Stomach smooth muscle (tissue), 2 donors: Measurements from ENCODE around the gene RASSF1.

Source experiments
- H3K27ac ChIP-seq: one replicate; pipeline ENCODE4 v1.7.0; 2013; ENCODE audit warnings: mild to moderate bottlenecking, low read length, inconsistent platforms
- H3K27me3 ChIP-seq, 2 donors: one replicate each; pipeline ENCODE4 v1.7.0; 2013; ENCODE audit warnings: low read length in 2 of 2; ENCODE audit not compliant: insufficient read depth in 2 of 2, control insufficient read depth in 1 of 2
- H3K36me3 ChIP-seq, 2 donors: one replicate each; pipeline ENCODE4 v1.7.0; 2013; ENCODE audit warnings: low read length in 2 of 2; ENCODE audit not compliant: control insufficient read depth in 2 of 2, insufficient read depth in 2 of 2
- H3K4me1 ChIP-seq: one replicate; pipeline ENCODE4 v1.7.0; 2013; ENCODE audit warnings: low read length; ENCODE audit not compliant: control insufficient read depth, insufficient read depth
- H3K4me3 ChIP-seq, 2 donors: one replicate each; pipeline ENCODE4 v1.7.0; 2013; ENCODE audit warnings: low read length in 2 of 2
- H3K9ac ChIP-seq, 2 donors: one replicate each; pipeline ENCODE4 v1.7.0; 2013; ENCODE audit warnings: low read length in 2 of 2, mild to moderate bottlenecking in 1 of 2
- H3K9me3 ChIP-seq, 2 donors: one replicate each; pipeline ENCODE4 v1.7.0; 2013; ENCODE audit warnings: low read length in 2 of 2; ENCODE audit not compliant: control insufficient read depth in 2 of 2
- donor health status: healthy.
- donor health status: Pancreatic carcinoma.

Gene RASSF1, protein sequence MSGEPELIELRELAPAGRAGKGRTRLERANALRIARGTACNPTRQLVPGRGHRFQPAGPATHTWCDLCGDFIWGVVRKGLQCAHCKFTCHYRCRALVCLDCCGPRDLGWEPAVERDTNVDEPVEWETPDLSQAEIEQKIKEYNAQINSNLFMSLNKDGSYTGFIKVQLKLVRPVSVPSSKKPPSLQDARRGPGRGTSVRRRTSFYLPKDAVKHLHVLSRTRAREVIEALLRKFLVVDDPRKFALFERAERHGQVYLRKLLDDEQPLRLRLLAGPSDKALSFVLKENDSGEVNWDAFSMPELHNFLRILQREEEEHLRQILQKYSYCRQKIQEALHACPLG

DNA sequence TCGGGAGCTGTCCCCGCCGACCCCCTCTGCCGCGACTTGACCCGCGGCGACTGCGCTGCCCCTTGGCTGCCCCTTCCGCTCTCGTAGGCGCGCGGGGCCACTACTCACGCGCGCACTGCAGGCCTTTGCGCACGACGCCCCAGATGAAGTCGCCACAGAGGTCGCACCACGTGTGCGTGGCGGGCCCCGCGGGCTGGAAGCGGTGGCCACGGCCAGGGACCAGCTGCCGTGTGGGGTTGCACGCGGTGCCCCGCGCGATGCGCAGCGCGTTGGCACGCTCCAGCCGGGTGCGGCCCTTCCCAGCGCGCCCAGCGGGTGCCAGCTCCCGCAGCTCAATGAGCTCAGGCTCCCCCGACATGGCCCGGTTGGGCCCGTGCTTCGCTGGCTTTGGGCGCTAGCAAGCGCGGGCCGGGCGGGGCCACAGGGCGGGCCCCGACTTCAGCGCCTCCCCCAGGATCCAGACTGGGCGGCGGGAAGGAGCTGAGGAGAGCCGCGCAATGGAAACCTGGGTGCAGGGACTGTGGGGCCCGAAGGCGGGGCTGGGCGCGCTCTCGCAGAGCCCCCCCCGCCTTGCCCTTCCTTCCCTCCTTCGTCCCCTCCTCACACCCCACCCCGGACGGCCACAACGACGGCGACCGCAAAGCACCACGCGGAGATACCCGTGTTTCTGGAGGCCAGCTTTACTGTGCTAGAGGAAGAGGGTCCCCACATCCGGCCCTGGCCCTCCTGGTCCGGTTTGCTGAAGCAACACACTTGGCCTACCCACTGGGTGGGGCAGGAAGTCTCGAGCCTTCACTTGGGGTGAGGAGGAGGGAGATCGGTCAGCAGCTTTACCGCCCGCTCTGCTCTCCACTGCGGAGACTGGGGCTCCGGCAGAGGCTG lies at the start of gene RASSF1:
RASSF1 (minus strand) TSS at position 389 of the 882 bp plus-strand sequence; CDS start at position 358, 31 bp downstream.
- peaks cover 51% of the 10 kb centered on the region for H3K4me1 ChIP-seq
- H3K36me3 ChIP-seq = no peaks in the 10 kb centered on the region
- H3K4me3 ChIP-seq = peak within 1 kb of the TSS; percentile 67 to 73
- no peaks in the 10 kb centered on the region for H3K9me3 ChIP-seq
- H3K9ac ChIP-seq = peak within 1 kb of the TSS; percentile 50 to 55
- H3K27me3 ChIP-seq = peaks cover 3 to 4% of the 10 kb centered on the region in 2 donors
- peak within 1 kb of the TSS; percentile 31 for H3K27ac ChIP-seq

DNA sequence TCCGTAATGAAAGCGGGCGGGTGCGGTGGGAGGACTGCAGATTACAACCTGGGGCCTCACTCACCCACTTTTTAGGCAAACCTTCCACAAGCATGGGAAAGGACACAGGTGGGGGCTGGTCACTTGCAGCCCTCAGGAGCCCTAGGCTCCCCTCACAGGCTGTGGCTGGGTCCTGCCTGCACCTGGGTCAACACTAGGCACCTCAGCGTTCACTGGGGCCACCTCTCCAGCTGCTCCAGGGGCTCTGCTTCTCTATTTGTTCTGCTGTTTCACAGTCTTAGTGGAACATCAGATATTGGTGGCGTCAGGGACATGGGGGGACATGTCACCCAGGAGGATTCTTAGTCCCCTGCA lies 48.8 kb upstream of the RASSF1 start:
- peaks cover 8% of the 10 kb centered on the region for H3K4me1 ChIP-seq
- H3K27ac ChIP-seq = no peak overlapping the region
- no peak overlapping the region for H3K4me3 ChIP-seq
- H3K9ac ChIP-seq = no peak overlapping the region
- no peaks in the 10 kb centered on the region for H3K27me3 ChIP-seq
- H3K36me3 ChIP-seq = no peaks in the 10 kb centered on the region
- H3K9me3 ChIP-seq = no peaks in the 10 kb centered on the region

DNA sequence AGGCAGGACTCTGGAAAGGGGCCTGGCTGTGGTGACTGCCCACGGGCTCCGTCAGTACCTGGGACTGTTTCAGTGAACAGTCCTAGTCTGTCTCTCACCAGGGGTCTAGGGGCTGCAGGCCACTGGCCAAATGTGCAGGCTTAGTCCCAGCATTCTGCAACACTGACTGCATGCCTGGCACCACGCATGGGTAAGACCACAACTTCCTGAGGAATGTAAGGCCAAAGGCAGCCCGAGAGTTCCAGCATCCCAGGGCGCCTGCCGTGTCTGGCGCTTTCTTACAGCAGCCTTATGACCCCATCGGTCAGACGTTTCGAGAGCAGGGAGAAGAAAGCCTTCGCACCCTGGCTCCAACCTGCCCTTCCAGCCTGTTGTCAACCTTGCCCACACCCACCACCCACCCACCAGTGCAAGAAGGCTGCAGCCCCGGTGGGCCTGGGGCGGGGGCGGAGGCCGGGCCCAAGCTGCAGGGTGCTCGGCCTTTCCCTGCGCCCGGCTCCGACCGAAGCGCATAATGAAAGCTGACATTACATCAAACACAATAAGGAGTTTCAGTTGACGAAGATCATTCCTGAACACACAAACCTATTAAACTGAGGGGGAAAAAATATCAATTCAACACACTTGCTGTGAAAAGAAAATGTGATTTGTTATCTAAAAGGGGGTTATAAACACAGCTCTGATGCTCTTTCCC lies 48.2 kb upstream of the RASSF1 start:
- Histone ChIP-seq H3K4me1 (peaks cover 8% of the 10 kb centered on the region), H3K9me3 (no peaks in the 10 kb centered on the region), H3K36me3 (no peaks in the 10 kb centered on the region), H3K27me3 (no peaks in the 10 kb centered on the region), H3K9ac (no peak overlapping the region), H3K4me3 (no peak overlapping the region), H3K27ac (no peak overlapping the region)

DNA sequence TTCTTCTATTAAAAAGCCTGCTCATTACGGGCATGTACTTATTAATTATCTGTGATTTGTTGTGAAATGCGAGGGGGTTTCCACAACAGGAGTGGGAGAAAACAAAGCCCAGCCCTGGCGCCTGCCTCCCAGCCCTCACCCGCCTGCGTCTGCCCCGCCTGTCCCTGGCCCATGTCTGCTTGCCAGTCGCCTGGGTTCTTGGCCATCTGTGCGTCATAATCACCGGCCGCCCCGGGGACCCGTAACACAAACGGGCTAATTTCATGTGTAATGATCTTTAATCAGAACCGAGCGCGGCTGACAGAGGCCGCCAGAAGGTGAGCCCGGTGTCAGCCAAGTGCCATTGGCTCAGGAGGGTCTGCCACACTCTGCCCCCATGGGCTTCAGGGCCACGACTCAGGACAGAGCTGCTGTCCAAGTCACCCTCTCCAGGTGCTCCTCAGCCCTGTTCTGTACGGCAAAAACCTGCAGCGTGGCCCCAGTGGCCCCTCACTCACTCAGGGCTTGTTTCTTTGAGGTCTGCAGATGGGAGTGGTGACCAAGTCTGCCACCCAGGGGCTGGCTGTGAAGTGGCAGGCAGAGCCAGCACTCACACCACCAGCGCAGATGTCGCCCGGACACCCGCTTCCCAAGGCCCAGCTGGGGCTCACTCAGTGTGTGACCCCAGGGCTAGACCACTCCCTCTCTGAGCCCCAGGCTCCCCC lies 47.5 kb upstream of the RASSF1 start:
- peaks cover 8% of the 10 kb centered on the region for H3K4me1 ChIP-seq
- no peak overlapping the region for H3K4me3 ChIP-seq
- H3K27ac ChIP-seq = no peak overlapping the region
- no peaks in the 10 kb centered on the region for H3K9me3 ChIP-seq
- H3K27me3 ChIP-seq = no peaks in the 10 kb centered on the region
- H3K36me3 ChIP-seq = no peaks in the 10 kb centered on the region
- H3K9ac ChIP-seq = no peak overlapping the region

DNA sequence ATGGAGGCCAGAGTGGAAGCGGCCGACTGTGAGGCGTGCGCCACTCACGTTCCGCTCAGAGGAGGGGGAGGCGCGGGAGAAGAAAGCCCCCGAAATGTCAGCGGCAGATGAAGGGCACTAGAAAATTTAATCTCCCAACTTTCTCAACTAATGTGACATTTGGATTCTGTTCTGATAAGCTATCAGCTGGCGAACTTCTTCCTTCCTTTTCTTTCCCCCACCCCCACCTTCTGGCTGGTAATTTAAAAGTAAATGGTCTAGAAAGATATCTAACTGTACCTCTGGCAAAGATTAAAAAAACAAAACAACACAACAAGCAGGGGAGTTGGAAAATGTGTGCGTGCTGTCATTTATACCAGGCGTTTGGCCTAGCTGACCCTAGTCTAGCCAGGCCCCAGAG lies 45.1 kb upstream of the RASSF1 start:
- no peaks in the 10 kb centered on the region for H3K36me3 ChIP-seq
- H3K27me3 ChIP-seq = no peaks in the 10 kb centered on the region
- H3K9ac ChIP-seq = no peak overlapping the region
- no peak overlapping the region for H3K27ac ChIP-seq
- no peaks in the 10 kb centered on the region for H3K9me3 ChIP-seq
- H3K4me3 ChIP-seq = no peak overlapping the region
- peaks cover 2% of the 10 kb centered on the region for H3K4me1 ChIP-seq

DNA sequence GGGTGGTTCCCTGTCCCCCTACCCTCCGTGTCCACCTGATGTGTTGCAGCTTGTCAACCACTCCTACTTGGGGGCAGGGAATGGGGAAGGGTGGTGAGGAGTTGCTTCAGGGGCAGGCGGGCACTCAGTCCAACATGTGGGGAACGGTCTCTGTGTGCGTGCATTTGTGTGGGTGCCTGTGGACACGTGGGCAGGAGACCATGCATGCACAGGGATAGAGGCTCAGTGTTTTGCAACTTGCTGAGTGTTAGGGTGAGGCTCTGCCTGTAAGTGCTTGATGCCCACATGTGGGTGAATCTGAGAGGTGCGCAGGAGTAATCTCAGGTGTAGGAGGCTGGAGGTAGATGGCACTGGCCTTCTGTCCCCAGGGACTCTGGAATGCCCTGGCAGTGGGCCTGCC lies 43.1 kb upstream of the RASSF1 start:
- Histone ChIP-seq H3K9me3 (no peaks in the 10 kb centered on the region), H3K27ac (no peak overlapping the region), H3K36me3 (no peaks in the 10 kb centered on the region), H3K4me1 (no peaks in the 10 kb centered on the region), H3K9ac (no peak overlapping the region), H3K4me3 (no peak overlapping the region), H3K27me3 (no peaks in the 10 kb centered on the region)

DNA sequence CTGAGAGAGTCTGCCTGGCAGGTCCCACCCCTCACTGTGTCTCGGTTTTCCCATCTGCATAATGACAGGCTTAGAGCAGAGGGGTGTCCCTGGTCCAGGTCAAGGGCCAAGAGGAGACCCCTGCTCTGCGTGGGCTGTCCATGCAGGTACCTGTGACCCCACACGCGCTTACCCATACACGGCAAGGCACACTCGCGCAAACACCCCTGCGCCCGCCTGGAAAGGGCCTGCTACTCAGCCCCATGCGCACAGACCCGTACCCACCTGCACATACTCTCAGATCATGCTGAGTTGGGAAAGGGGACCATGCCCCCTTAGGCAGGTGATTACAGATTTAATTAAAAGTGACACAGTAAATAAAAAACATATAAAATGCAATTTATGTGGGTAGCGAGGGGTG lies 42.1 kb upstream of the RASSF1 start:
- Histone ChIP-seq H3K9ac (no peak overlapping the region), H3K4me3 (no peak overlapping the region), H3K36me3 (no peaks in the 10 kb centered on the region), H3K9me3 (no peaks in the 10 kb centered on the region), H3K4me1 (no peaks in the 10 kb centered on the region), H3K27me3 (no peaks in the 10 kb centered on the region), H3K27ac (no peak overlapping the region)

DNA sequence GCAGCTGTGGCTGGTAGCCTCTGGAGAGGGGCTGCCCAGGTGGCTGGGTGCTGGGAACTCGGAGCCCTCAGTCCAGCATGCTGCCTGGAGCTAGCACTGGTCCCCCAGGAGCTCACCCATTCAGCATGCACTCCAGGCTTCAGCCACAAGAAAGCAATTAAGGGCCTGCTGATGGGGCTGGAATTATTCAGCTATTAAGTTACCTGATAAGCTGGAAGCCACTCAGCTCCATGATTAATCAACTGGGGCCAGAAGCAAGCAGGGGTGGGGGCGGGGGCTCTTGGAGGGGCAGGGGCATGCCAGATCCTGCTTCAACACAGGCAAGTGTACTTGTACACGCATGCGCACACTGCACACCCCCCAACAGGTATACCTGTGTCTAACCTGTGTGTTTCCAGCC lies 40.7 kb upstream of the RASSF1 start:
- no peak overlapping the region for H3K4me3 ChIP-seq
- no peak overlapping the region for H3K27ac ChIP-seq
- H3K36me3 ChIP-seq = no peaks in the 10 kb centered on the region
- no peaks in the 10 kb centered on the region for H3K27me3 ChIP-seq
- no peaks in the 10 kb centered on the region for H3K9me3 ChIP-seq
- no peak overlapping the region for H3K9ac ChIP-seq
- no peaks in the 10 kb centered on the region for H3K4me1 ChIP-seq

DNA sequence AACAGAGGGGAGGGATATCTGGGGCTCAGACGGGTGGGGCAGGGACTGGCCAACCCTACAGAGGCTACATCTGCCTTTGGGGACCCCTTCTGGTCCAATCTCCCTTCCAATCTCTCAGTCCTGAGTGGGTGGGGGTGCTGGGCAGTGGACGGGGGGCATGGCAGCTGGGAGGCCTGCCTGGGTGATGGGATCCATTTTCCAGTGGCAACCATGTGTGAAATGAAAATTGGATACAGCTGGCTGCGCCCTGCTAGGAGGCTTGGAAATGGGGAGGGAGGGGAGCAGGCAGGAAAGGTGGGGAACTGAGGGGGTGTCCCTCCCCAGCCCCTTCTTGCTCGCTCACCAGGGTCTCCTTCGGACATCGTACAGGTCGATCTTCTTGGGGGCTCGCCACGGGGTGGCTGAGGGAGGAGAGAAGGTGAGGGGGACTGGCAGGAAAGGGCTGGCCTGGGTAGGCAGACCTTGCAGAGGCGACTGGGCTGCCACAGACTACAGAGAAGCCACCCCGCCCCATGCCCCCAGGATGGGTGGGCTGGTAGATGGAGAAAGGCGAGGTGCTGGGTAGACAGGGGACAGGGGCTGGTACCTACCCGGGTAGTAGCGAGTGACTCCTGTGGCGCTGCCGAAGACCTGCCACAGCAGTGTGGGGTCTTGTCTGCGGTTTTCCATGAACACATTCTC lies 39.9 kb upstream of the RASSF1 start:
- Histone ChIP-seq H3K36me3 (no peaks in the 10 kb centered on the region), H3K9me3 (no peaks in the 10 kb centered on the region), H3K27ac (no peak overlapping the region), H3K9ac (no peak overlapping the region), H3K4me3 (no peak overlapping the region), H3K4me1 (no peaks in the 10 kb centered on the region), H3K27me3 (no peaks in the 10 kb centered on the region)

DNA sequence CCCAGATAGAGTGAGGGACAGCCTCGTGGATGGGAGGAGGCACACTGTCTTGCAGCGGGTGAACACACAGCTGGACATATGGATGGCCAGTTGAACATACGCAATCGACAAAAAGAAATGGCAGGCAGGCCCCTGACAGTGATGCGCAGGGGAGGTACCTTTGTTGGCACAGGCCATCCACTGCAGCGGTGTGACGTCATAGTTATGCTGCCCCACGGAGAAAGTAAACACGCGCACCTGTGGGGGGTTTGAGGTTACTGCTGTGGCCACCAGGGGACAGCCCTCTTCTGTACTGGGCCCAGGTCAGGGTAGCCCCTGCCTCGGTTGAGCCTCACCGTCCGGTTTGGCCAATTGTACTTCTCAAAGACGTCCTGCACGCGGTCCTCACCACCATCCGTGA lies 38.1 kb upstream of the RASSF1 start:
- H3K9me3 ChIP-seq = no peaks in the 10 kb centered on the region
- no peaks in the 10 kb centered on the region for H3K27me3 ChIP-seq
- no peak overlapping the region for H3K27ac ChIP-seq
- no peak overlapping the region for H3K9ac ChIP-seq
- no peaks in the 10 kb centered on the region for H3K4me1 ChIP-seq
- H3K36me3 ChIP-seq = no peaks in the 10 kb centered on the region
- H3K4me3 ChIP-seq = no peak overlapping the region
